ENCODE data around the gene CHRM5. TPM values are rescaled to one million over a fixed set of nuclear protein-coding genes. Genes with fewer than 3 reads are reported as not detected.

CHRM5 gene
- polyA plus RNA-seq, 1 donor (not counting 4 experiments of a cell fraction or from before 2014, with no cell fraction given): 0.01 TPM

DNA sequence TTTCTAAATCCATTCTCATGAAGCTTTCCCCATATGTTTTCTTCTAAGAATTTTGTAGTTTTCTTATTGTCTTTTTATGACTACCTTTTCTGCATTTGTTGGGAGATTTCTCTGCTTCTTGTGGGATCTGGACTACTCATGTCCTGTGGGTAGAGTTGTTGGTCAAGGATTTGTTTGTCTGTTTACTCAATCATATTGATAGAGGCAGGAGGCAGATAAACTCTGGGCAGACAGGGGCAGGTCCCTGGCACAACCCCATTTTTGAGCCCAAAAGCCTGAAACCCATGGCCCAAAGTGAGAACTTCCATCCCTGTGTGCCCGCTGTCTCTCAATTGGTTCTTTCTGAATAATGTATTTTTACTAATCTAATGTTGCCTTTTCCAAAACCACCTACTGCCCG lies 145.9 kb downstream of the CHRM5 start:
- no peaks in the 10 kb centered on the region for H3K36me3 ChIP-seq (ENCODE audit: control insufficient read depth in 2 of 2, extremely low read depth in 1 of 2, insufficient read depth in 2 of 2, low read length in 2 of 2)
- dilution Hi-C loops (cut with MboI; ENCODE audit: extremely low pct_ligation_motif_present, low sequenced_read_pairs): no loop called here
- FAIRE-seq (no peak), DNase-seq (ENCODE audit: low read depth, low spot score) (no peak)
- no peak overlapping the region for H3K27ac ChIP-seq (ENCODE audit: control insufficient read depth, insufficient read depth, low read length)
- no peak overlapping the region for H2AFZ ChIP-seq (ENCODE audit: control insufficient read depth, low read length)
- H3K4me1 ChIP-seq (ENCODE audit: control insufficient read depth, extremely low read depth, insufficient read depth, low read length): no peaks in the 10 kb centered on the region
- no peaks in the 10 kb centered on the region for H4K20me1 ChIP-seq (ENCODE audit: control insufficient read depth, extremely low read depth, insufficient read depth, low read length)
- H3K9ac ChIP-seq (ENCODE audit: control insufficient read depth, extremely low read depth, insufficient read depth, low read length): no peak overlapping the region
- H3K9me3 ChIP-seq (ENCODE audit: control insufficient read depth, low read depth, low read length): no peaks in the 10 kb centered on the region
- TF ChIP-seq EZH2 (IDR thresholded peaks at IDR 0.05; ENCODE audit: low read length): no peak
- TF ChIP-seq, protein P1, sequence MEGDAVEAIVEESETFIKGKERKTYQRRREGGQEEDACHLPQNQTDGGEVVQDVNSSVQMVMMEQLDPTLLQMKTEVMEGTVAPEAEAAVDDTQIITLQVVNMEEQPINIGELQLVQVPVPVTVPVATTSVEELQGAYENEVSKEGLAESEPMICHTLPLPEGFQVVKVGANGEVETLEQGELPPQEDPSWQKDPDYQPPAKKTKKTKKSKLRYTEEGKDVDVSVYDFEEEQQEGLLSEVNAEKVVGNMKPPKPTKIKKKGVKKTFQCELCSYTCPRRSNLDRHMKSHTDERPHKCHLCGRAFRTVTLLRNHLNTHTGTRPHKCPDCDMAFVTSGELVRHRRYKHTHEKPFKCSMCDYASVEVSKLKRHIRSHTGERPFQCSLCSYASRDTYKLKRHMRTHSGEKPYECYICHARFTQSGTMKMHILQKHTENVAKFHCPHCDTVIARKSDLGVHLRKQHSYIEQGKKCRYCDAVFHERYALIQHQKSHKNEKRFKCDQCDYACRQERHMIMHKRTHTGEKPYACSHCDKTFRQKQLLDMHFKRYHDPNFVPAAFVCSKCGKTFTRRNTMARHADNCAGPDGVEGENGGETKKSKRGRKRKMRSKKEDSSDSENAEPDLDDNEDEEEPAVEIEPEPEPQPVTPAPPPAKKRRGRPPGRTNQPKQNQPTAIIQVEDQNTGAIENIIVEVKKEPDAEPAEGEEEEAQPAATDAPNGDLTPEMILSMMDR (optimal IDR thresholded peaks at IDR 0.05 in 1 of 3, IDR thresholded peaks at IDR 0.05 in 1 of 3, conservative IDR thresholded peaks at IDR 0.05 in 1 of 3; ENCODE audit: extremely low read depth in 1 of 3, insufficient read depth in 2 of 3, low read length in 3 of 3): no peak
- H3K4me3 ChIP-seq (ENCODE audit: control insufficient read depth in 2 of 3, extremely low read depth in 1 of 3, insufficient read depth in 2 of 3, low read depth in 1 of 3, low read length in 3 of 3): no peak overlapping the region
- no peaks in the 10 kb centered on the region for H3K27me3 ChIP-seq (ENCODE audit: control insufficient read depth, extremely low read depth, insufficient read depth, low read length)
- H3K9me1 ChIP-seq (ENCODE audit: control insufficient read depth, extremely low read depth, insufficient read depth, low read length): no peaks in the 10 kb centered on the region
- no peaks in the 10 kb centered on the region for H3K79me2 ChIP-seq (ENCODE audit: control insufficient read depth, insufficient read depth, low read length)
- H3K4me2 ChIP-seq (ENCODE audit: control insufficient read depth, extremely low read depth, insufficient read depth, low read depth, low read length): no peak overlapping the region

DNA sequence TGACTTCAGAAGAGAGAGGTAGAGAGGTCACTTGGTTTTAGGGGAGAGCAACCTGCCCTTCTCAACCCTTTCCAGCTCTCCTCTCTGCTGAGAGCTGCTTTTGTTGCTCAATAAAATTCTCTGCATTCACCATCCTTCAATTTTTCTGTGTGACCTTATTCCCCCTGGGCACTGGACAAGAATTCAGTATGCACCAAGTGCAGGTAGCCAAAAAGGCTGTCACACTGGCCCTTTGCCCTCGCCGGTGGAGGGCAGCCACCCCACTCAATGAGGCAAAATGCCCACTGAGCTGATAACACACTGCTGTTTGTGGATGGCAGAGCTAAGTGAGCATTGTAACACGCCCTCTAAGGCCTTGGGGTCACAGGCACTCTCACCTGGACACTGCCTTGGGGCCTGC lies 146.4 kb downstream of the CHRM5 start:
- Histone ChIP-seq H3K9ac (ENCODE audit: control insufficient read depth, extremely low read depth, insufficient read depth, low read length) (no peak overlapping the region), H3K27ac (ENCODE audit: control insufficient read depth, insufficient read depth, low read length) (no peak overlapping the region), H4K20me1 (ENCODE audit: control insufficient read depth, extremely low read depth, insufficient read depth, low read length) (no peaks in the 10 kb centered on the region), H3K36me3 (ENCODE audit: control insufficient read depth in 2 of 2, extremely low read depth in 1 of 2, insufficient read depth in 2 of 2, low read length in 2 of 2) (no peaks in the 10 kb centered on the region), H3K4me3 (ENCODE audit: control insufficient read depth in 2 of 3, extremely low read depth in 1 of 3, insufficient read depth in 2 of 3, low read depth in 1 of 3, low read length in 3 of 3) (no peak overlapping the region), H3K9me1 (ENCODE audit: control insufficient read depth, extremely low read depth, insufficient read depth, low read length) (no peaks in the 10 kb centered on the region), H3K4me1 (ENCODE audit: control insufficient read depth, extremely low read depth, insufficient read depth, low read length) (no peaks in the 10 kb centered on the region), H3K27me3 (ENCODE audit: control insufficient read depth, extremely low read depth, insufficient read depth, low read length) (no peaks in the 10 kb centered on the region), H2AFZ (ENCODE audit: control insufficient read depth, low read length) (no peak overlapping the region), H3K79me2 (ENCODE audit: control insufficient read depth, insufficient read depth, low read length) (no peaks in the 10 kb centered on the region), H3K9me3 (ENCODE audit: control insufficient read depth, low read depth, low read length) (no peaks in the 10 kb centered on the region), H3K4me2 (ENCODE audit: control insufficient read depth, extremely low read depth, insufficient read depth, low read depth, low read length) (no peak overlapping the region)
- DNase-seq (ENCODE audit: low read depth, low spot score): no peak
- dilution Hi-C loops (cut with MboI; ENCODE audit: extremely low pct_ligation_motif_present, low sequenced_read_pairs): no loop called here
- FAIRE-seq: no peak
- TF ChIP-seq EZH2 (IDR thresholded peaks at IDR 0.05; ENCODE audit: low read length): no peak
- TF ChIP-seq, protein P1 (optimal IDR thresholded peaks at IDR 0.05 in 1 of 3, IDR thresholded peaks at IDR 0.05 in 1 of 3, conservative IDR thresholded peaks at IDR 0.05 in 1 of 3; ENCODE audit: extremely low read depth in 1 of 3, insufficient read depth in 2 of 3, low read length in 3 of 3): no peak
